Measurements from ENCODE around the gene DHRS13.

Gene DHRS13

GRCh38 chr17:28902819-28903545 is at the start of gene DHRS13:
DHRS13 (minus strand) TSS chr17:28903079; CDS start chr17:28902944, 135 bp downstream.
- DNase-seq (ENCODE audit: insufficient read length, low spot score) (peak; percentile 95), FAIRE-seq (peak; percentile 96)

GRCh38 chr17:28951991-28952975 is 49.4 kb upstream of the DHRS13 start:
- FAIRE-seq = peak; percentile 96
- DNase-seq (ENCODE audit: insufficient read length, low spot score) = peak; percentile 98

DNA sequence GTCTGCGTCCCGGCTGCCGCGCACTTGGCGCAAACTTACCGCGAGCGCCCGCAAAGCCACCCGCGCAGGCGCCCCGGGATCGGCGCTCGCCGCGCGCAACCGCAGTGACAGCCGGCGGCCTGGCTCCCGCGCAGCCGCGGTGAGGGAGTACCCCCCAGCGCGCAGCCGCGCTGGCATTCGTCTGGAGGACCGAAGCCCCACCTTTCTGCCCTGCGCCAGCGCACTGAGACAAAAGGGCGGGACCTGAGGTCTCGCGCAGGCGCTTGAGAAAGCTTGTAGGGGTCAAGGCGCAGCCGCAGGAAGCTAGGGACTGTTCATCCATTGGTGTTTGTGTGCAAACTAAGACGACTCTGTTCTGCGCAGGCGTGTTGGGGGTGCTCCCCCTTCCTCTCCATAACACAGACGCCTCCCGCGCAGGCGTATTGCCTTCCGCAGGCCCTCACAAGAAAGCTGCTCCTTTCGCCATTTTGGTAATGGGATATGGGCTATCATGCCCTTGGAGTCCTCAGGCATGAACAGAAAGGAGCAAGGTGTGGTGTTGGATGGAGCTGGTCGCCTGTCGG is 48.6 kb upstream of the DHRS13 start, which contains the start of gene PHF12:
PHF12 (minus strand) TSS at position 91 of the 563 bp plus-strand sequence. CDS start 558 bp downstream, outside the sequence.
- peak; percentile 92 for FAIRE-seq
- DNase-seq (ENCODE audit: insufficient read length, low spot score) = peak; percentile 99

DNA sequence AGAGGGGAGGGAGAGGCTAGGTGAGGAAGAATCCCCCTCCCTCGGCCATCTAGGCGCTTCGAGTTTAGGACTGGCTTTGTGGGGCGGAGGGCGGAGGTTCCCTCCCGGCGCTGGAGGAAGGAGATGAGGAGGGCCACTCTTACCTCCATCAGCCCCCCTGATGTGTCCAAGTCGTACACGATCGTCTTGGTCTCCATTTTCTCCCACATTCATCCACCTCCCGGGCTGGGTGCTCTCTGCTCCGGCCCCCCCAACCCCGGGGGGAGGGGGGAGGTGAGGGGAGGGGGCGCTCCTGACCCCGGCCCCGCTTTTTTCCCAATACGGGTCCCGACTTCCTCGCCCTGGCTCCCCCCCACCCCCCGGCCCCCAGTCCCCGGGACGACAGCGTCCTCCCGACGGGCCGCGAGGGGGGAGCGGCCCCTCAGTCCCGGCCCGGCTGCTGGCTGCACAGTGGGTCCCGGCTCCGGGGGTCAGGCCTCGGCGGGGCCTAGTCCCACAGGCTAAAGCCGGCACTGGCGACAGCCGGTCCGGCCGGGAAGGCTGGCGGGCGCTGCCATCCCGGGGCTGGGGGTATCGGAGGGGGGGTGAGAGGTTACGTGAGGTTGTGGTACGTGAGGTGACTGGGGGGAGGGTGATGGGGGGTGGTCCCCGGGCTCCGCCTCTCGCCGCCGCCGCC is 48.0 kb upstream of the DHRS13 start:
- FAIRE-seq (no peak), DNase-seq (ENCODE audit: insufficient read length, low spot score) (no peak)

- FAIRE-seq (no peak), DNase-seq (ENCODE audit: insufficient read length, low spot score) (no peak)
Measured at GRCh38 chr17:28950017-28950751, 47.3 kb upstream of the DHRS13 start.

DNA sequence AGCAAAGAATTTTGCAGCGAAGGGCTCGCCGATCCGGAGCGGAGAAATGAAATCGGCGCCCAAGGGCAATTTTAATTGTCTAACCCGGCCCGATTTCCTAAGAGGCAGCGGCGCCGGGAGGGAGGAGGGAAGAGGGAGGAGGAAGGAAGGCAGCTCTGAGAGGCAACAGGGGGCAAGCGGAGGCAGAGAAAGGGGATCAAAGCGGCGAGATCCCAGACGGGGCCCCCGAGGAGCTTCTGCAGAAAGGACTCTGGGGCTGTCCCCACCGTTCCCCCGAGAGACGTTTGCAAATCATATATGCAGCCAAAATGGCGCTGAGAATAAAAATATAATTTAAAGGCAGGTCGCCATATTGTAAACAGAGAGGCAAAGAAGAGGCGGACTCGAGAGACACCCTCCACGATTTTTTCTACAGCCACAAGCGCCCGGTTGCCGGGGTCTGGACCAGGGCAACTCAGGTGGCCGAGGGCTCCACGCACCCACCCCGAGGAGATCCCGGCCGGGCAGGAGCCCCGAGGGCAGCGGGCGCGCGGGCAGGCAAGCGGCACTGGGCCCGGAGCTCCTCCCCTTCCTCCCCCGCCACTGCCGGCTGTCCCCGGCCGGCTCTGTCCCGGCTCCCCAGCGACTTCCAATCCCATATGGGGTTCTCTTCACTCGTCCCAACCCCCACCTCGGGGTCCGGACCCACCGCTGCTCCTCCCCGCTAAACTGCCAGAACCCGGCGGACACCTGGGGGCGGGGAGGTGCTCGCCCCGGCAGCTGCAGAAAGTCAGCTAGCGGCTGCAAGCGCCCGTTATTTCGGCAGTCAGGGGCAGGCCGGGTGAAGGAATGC is 46.5 kb upstream of the DHRS13 start:
- DNase-seq (ENCODE audit: insufficient read length, low spot score) (no peak), FAIRE-seq (no peak)

GRCh38 chr17:28948873-28949184 is 46.0 kb upstream of the DHRS13 start:
- FAIRE-seq (no peak), DNase-seq (ENCODE audit: insufficient read length, low spot score) (no peak)

GRCh38 chr17:28948342-28948741 is 45.5 kb upstream of the DHRS13 start:
- DNase-seq (ENCODE audit: insufficient read length, low spot score) (no peak), FAIRE-seq (no peak)

- FAIRE-seq (no peak), DNase-seq (ENCODE audit: insufficient read length, low spot score) (no peak)
Measured at GRCh38 chr17:28947639-28948038, 44.8 kb upstream of the DHRS13 start.

GRCh38 chr17:28946239-28946638 is 43.4 kb upstream of the DHRS13 start:
- no peak for FAIRE-seq
- no peak for DNase-seq (ENCODE audit: insufficient read length, low spot score)

- DNase-seq (ENCODE audit: insufficient read length, low spot score) (no peak), FAIRE-seq (no peak)
Measured at GRCh38 chr17:28944862-28945741, 42.2 kb upstream of the DHRS13 start.

DNA sequence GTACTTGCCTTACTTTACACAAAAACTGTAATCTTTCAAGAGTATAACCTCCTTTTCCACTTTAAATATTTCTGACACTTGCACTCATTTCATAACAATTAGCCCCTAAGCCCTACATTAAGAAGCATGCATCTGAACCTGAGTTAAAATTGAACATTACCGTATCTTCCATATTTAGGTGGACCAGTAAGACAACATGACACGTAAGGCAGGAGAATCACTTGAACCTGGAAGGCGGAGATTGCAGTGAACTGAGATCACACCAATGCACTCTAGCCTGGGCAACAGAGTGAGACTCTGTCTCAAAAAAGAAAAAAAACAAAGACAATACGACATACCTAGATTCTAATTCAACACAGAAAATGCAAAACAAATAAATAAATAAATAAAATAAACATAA is 41.5 kb upstream of the DHRS13 start:
- FAIRE-seq (no peak), DNase-seq (ENCODE audit: insufficient read length, low spot score) (no peak)

GRCh38 chr17:28942925-28943324 is 40.0 kb upstream of the DHRS13 start:
- DNase-seq (ENCODE audit: insufficient read length, low spot score) (no peak), FAIRE-seq (no peak)

GRCh38 chr17:28941251-28941650 is 38.4 kb upstream of the DHRS13 start:
- DNase-seq (ENCODE audit: insufficient read length, low spot score) (no peak), FAIRE-seq (no peak)

- FAIRE-seq (no peak), DNase-seq (ENCODE audit: insufficient read length, low spot score) (no peak)
Measured at GRCh38 chr17:28940675-28941074, 37.8 kb upstream of the DHRS13 start.

DNA sequence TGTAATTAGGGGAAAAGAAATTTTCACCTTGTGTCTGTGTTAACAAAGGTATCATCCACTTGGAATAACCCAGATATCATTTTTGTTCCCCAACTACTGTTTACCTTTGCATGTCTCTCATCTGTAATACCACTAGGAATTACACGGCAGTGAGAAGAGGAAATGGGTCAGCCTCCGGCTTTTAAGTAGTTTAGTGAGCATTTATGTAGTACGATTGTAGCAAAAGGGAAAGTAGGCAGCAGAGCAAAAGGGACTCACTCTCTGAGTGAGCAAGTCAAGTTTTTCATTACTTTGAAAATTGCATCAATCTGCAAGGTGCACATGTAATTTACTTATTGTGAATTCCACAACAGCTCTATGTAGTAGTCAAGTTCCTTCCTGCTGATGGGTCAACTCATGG is 37.3 kb upstream of the DHRS13 start:
- DNase-seq (ENCODE audit: insufficient read length, low spot score) (no peak), FAIRE-seq (no peak)

- FAIRE-seq = no peak
- no peak for DNase-seq (ENCODE audit: insufficient read length, low spot score)
Measured at GRCh38 chr17:28938552-28938951, 35.7 kb upstream of the DHRS13 start.

- no peak for FAIRE-seq
Measured at GRCh38 chr17:28937044-28937729, 34.3 kb upstream of the DHRS13 start.

More at GRCh38 chr17:28937044-28937729, 34.3 kb upstream of the DHRS13 start:
- DNase-seq (ENCODE audit: insufficient read length, low spot score) = no peak
